Stimulated activated CD4-positive, alpha-beta T cell treated with anti-CD3 and anti-CD28 coated beads, Interleukin-12 subunit alpha, Interleukin-12 subunit beta, amount 100 ng/mL, for 48 hours (primary cell): Measurements from ENCODE around the gene HTT.
"Not testable (repeated sequence)": the region's sequence is repeated elsewhere in the genome, so short reads cannot be mapped to it uniquely, and the experiment has no call there.

ENCODE experiments used
- DNase-seq, 3 donors: peaks; one replicate each; pipeline ENCODE4 v3.0.0-alpha.2; 2020; ENCODE audit warnings: low read depth in 2 of 3, low spot score in 1 of 3

Gene HTT

DNA sequence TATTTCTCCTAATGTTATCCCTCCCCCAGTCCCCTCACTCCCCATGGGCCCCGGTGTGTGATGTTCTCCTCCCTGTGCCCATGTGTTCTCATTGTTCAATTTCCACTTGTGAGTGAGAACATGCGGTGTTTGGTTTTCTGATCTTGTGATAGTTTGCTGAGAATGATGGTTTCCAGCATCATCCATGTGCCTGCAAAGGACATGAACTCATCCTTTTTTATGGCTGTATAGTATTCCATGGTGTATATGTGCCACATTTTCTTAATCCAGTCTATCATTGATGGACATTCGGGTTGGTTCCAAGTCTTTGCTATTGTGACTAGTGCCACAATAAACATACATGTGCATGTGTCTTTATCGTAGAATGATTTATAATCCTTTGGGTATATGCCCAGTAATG lies 86.6 kb downstream of the HTT start:
- DNase-seq, result not testable (repeated sequence)

DNA sequence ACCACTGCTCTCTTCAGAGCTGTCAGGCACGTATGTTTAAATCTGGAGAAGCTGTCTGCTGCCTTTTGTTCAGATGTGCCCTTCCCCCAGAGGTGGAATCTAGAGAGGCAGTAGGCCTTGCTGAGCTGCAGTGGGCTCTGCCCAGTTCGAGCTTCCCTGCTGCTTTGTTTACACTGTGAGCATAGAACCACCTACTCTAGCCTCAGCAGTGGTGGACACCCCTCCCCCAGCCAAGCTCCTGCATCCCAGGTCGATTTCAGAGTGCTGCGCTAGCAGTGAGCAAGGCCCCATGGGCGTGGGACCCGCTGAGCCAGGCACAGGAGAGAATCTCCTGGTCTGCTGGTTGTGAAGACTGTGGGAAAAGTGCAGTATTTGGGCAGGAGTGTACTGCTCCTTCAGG lies 92.0 kb downstream of the HTT start:
- not testable (repeated sequence) for DNase-seq

DNA sequence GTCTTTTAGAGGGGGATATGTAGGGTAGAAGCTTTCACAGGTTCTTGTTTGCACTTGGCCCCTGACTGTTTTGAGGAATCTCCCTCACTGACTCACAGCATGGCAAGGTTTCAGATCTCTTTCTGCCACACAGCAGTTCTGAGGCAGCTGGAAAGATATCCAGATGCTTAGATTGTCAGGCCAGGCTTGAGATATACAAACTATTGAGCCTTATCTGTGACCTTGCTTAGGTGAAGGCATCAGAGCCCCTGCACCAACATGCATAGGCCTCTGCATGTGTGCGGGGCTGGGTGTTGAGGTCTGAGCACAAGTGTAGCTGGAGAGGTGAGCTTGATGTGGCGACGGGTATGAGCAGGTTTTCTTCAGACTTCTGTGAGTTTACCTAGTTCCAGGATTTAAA lies 93.5 kb downstream of the HTT start:
- DNase-seq, result no peak

DNA sequence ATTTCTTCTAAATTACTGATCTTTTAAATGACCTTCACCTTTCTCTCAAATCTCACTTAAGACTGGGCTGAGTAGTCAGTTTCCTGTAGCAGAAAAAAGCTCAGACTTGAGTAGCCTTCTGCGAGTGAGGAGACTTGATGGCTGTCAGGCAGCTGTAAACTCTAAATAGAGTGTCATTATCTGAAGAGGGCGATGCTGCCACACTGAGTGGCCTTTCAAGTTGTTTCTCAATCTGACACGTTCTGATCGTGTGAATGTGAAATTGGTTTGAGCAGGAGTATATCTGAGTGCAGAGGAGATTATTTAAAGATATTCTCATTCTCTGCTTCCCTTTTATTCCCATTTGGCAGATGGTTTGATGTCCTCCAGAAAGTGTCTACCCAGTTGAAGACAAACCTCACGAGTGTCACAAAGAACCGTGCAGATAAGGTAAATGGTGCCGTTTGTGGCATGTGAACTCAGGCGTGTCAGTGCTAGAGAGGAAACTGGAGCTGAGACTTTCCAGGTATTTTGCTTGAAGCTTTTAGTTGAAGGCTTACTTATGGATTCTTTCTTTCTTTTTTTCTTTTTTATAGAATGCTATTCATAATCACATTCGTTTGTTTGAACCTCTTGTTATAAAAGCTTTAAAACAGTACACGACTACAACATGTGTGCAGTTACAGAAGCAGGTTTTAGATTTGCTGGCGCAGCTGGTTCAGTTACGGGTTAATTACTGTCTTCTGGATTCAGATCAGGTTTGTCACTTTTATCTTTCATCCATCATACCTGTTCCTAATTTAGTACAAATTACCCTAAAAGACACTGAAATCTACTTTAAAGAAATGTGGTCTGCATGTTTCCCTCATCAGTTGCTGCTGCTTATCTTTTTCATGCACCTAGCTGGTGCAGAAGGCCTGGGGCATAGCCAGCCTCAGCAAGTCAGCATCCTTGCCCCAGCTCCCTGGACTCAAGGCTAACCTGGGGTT lies 100.2 kb downstream of the HTT start:
- no peak for DNase-seq

DNA sequence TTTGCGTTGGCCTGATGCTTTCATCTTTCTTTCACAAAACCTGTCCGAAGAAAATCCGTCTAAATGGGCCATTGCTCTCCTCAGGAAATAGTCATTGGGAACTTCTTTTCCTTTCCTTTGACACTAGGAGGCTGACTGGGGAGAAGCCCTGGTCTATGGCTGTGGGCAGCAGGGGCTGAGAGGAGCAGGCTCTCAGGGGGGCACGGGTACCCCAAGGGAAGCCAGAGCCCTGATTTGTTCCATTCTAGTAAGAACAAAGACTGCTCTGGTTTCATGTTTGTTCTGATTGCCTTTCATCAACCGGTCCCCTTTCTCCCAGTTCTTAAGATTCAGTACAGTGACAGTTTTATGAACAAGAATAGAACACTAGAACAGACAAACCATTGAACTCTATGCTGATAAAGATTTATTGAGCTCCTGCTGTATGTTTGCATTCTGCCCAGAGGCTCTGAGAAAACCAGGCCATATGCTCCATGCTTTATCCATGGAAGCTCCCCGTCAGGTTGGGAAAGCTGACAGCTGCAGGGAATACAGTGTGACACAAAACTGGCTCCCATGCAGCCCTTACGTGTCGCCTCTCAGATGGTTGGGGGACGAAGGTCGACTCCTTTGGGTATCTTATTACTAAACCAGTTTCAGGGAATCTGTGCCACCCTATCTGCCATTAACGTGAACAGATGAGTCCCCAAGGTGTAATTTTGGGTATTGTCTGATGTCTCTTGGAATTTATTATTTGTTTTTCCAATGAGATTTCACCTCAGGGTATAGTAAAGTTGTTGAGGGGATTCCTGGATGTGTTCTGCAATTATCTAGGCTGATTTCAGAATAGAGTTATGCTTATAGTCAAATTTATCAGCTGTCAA lies 102.1 kb downstream of the HTT start:
- no peak for DNase-seq

DNA sequence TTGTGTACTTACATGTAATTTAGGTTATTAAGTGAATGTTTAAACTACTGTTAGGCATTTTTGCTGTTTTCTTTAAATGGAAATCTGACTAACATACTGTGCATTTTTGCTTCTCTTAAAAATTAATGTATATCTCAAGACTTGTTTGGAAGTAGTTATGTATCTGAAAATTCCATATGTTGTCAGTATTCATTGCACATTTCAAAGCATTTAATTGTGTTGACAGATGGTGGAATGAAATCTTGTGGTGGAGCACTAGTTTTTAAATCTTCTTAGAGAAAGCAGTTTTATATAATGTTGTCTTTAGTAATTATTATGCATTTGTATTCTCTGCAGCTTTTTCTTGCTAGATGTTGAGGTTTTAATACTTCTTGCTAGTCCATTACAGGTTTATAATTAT lies 102.9 kb downstream of the HTT start:
- no peak for DNase-seq

DNA sequence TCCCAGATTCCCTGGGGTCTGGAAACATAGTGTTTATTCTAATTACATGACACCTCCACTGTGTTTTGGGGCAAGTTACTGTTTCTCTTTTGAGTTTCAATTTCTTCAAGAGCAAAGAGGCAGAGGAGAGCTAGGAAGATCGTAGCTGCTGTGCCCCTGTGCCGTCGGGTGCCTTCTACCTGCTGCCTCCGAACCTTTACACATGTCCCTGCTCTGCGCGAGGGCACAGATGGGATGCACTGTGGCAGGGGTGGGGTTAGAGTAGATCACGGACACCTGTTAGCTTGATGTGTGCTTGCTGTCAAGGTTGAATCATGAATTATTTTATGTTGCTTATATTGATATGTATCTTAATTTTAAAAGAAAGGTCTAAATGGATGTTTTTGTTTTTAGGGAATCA lies 103.4 kb downstream of the HTT start:
- DNase-seq, result no peak

DNA sequence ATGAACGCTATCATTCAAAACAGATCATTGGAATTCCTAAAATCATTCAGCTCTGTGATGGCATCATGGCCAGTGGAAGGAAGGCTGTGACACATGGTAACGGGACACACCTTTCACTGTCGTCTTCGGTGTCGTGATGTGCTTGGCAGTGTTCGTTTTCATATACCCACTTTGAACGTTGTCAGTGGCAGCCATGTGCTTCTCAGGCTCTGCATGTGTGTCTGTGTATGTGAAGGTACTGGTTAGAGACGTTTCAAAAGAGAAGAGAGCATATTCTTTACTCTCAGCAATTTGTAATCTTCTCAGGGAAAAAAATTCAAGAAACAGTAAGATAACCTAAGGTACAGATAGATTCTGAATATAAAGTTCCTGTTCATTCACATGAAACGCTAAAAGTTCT lies 103.9 kb downstream of the HTT start:
- DNase-seq, result no peak

DNA sequence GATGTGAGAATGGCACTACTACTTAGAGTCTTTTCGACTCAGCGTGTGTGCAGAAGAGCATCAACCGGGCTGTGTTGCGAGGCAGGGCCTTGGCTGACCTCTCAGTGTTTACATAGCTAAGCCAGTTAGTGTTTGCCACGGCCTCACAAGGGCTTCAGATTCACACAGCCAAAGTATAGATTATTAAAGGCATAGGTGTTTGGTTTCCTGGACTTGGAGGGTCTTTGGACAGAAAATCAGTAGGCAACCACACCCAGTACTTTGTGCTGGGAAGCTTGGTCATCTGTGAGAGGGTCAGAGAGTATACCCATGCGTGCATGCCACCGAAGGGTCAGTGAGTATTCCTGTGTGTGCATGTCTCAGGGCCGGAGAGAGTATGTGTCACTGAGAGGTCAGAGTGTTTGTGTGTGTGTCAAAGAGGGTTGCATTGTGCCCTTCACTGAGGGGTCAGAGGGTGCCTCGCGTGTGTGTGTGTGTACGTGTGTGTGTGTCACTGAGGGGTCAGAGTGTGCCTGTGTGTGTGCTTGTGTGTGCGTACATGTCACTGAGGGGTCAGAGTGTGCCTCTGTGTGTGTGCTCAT lies 104.7 kb downstream of the HTT start:
- DNase-seq, result no peak

DNA sequence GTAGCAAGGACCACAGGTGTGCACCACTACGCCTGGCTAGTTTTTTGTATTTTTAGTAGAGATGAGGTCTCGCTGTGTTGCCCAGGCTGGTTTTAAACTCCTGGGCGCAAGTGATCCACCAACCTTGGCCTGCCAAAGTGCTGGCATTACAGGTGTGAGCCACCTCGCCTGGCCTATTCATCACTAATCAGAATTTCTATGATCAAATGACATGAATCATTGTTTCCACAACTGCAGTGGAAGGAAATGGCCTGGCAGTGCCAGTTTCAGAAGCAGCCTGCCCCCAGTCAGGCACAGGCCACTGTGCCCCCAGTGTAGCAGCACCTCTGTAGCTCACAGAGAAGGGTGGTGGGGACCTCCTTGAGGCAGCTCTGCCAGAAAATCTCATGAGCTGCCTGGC lies 108.5 kb downstream of the HTT start:
- no peak for DNase-seq

DNA sequence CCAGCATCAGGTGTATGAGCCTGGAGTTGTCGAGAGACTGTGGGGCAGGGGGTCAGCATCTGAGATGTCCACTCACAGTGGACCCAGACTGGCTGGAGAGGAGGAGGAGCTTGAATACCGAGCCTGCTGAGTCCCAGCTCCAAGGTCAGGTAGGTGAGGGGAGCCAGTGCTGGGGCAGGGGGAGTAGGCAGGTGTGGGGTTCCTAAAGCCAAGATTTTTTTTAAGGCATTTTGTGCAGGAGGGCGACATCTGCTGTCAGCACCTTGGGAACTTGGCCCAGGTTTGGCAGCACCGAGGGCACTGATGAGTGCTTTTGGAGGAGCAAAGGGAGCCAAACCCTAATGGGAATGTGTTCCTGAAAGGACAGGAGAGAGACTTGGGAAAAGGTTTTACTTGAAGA lies 110.2 kb downstream of the HTT start:
- no peak for DNase-seq

DNA sequence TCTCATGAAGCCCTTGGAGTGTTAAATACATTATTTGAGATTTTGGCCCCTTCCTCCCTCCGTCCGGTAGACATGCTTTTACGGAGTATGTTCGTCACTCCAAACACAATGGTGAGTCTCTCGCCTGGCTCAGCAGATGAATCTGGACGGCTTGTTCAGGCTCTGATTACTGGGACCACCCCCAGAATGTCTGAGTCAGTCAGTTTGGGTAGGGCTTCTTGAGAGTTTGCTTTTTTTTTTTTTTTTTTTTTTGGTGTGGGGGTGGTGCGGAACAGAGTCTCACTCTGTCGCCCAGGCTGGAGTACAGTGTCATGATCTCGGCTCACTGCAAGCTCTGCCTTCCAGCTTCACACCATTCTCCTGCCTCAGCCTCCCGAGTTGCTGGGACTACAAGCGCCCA lies 112.1 kb downstream of the HTT start:
- DNase-seq, result no peak

DNA sequence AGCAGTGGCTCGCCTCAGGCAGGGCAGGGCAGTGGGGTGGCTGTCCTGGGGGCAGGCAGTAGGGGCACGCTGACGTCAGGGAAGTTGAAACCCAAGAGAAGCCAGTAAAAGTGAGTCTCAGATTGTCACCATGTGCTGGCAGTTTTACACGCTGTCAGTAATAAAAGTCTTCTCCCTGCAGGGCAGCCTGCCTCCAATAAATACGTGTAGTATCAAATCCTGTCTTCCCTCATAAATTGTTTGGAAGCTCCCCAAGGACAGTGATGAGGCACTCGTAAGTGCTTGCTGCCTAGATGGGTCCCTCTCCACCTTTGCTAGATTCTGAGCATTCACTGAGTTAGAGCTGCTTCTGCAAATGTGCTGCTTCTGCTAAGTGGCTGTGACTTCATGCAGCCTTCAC lies 113.6 kb downstream of the HTT start:
- DNase-seq, result no peak

DNA sequence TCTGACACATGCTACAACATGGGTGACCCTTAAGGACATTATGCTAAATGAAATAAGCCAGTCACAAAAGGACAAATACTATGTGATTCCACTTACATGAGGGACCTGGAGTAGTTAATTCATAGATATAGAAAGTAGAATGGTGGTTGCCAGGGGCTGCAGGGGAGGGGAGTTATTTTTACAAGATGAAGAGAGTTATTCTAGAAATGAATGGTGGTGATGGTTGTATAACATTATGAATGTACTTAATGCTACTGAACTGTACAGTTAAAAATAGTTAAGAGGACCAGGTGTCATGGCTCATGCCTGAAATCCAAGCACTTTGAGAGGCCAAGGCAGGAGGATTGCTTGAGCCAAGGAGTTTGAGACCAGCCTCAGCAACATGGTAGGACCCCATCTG lies 115.0 kb downstream of the HTT start:
- no peak for DNase-seq

DNA sequence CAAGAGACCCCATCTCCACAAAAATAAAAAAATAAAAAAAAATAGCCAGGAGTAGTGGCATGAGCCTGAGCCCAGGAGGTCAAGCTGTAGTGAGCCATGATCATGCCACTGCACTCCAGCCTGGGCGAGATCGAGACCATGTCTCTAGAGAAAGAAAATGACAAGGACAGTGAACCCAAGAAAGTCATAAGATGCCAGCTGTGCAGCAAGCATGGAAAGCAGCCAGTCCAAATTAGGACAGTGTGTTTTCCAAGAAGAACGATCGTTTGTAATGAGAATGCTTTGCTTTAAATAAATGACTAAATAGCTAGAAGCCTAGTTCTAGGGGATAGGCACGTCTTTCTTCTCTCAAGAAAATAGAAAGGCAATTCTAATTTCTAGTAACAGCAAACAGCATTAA lies 116.1 kb downstream of the HTT start:
- DNase-seq, result no peak

DNA sequence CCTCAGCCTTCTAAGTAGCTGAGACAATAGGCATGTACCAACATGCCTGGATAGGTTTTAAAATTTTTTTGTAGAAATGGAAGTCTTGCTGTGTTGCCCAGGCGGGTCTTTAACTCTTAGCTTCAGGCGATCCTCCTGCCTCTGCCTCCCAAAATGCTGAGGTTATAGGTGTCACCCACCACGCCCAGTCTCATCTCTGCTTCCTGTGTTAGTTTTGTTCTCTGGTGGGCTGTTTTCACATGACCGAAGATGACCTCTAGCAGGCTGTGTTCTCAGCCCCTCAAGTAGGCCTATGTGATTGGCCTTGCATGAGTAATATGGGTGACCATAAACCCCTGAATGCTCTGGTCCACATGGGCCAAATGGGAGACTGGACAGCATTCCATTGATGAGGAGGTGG lies 117.7 kb downstream of the HTT start:
- no peak for DNase-seq

DNA sequence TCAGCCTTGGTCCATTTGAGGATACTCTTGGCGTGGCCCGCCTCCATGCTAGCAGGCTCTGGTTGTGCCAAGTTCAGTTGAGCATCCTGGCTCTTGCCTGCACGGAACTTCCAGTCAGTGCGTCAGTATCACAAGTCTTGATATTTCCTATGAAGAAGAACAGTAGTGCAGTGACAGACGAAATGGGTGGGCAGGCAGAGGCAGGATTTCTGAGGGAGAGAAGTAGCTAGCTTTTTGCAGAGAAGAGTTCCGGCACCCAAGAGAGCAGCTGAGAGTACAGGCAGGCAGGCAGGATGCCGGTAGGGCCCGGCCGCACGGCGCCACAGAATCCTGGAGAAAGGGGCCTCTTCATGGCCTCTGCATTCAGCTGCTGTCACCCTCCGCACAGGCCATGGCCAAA lies 118.3 kb downstream of the HTT start:
- DNase-seq, result no peak

DNA sequence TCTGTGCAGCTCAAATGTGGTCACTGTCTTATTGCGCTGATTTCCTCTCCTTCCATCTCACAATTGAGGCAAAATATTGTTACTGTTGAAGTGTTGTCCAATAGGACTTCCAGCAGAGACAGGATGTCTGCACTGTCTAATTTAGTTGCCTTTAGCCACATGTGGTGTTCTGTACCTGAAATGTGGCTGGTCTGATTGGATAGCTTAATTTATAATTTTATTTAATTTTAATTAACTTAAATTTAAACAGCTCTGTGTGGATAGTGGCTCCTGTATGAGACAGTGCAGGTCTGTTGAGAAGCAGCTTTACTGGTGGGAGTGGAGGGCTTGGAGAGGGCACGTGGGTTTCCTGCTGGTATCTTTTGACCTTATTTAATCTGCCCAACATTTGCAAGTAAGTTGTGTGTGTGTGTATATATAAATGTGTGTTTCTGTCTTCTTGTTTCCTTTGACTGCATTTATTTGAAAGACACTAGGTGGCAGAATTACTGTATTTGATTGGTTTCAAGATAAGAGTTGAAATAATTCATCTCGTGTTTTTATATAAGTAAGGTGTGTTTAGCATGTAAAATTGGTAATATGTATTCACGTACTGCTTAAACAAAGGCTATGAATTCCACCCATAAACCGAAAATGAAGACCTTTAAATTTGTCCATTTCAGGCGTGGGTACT lies 119.2 kb downstream of the HTT start:
- no peak for DNase-seq

DNA sequence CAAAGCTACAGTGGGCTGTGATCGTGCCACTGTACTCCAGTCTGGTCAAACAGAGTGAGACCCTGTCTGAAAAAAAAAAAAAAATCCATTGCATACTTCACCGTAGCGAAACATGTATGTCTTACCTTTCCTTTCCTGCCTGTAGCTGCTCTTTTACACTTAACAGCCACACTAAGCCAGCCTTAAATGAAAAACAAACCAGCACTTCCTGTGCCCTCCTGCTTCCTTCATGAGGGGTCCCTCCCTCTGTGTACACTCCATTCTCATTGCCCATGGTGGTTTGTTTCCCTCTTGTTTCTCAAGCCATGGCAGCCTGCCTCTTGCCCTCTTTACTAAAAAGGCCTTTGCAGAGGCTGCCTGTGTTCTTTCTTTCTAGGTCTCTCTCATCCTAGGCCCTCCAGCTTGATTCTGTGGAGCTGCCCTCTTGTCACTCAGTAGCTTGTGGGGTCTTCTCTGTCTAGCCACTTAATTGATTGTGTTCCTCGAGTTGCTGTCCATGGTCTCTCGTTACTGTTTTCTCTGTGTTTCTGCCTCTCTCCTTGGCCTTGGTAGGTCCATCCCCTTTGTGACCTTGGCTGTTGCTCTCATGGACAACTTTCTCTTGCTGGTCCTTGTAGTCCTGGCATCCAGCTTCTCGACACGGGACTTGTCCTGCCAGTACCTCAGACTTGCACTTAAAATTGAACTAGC lies 122.3 kb downstream of the HTT start:
- DNase-seq, result no peak

DNA sequence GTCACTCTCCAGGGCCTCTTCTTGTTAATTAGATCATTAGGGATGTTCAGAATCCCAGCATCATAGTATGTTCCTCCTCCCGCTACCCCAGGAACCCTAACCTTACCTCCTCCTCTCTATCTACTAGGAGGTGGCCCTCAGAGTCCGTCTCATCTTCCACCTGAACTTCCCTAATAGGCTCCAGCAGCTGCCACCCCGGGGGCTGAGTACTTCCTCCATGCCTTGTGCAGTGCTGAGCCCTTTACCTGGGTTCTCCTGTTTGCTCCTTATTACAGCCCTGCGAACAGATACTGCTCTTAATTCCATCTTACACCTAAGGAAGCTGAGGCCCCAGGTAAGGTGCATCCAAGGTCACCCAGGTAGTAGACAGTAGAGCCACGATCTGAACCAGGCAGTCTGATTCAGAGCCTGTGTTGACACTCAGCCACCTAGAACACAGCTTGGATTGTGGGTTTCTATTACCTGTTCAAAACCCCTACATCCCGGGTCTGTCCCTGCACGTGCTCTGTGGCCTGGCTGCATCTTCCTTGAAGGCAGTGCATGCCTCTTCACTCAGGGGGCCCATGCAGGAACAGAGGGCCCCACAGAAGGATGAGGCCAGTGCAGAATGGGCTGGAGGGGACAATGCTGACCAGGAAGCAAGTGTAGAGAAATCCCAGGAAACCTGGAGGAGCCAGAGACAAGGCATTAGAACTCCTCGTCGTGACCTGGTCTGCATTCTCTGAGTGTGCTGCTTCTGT lies 123.1 kb downstream of the HTT start:
- DNase-seq, result no peak
